HG03135 (cell line): ENCODE results near the gene ERC1.

Source experiments
- ATAC-seq: cut with Tn5 transposase; IDR thresholded peaks from one replicate; pipeline ENCODE4 v1.9.1; 2021; ENCODE audit warnings: mild to moderate bottlenecking, moderate library complexity; ENCODE audit not compliant: unreplicated experiment

ERC1 gene

DNA sequence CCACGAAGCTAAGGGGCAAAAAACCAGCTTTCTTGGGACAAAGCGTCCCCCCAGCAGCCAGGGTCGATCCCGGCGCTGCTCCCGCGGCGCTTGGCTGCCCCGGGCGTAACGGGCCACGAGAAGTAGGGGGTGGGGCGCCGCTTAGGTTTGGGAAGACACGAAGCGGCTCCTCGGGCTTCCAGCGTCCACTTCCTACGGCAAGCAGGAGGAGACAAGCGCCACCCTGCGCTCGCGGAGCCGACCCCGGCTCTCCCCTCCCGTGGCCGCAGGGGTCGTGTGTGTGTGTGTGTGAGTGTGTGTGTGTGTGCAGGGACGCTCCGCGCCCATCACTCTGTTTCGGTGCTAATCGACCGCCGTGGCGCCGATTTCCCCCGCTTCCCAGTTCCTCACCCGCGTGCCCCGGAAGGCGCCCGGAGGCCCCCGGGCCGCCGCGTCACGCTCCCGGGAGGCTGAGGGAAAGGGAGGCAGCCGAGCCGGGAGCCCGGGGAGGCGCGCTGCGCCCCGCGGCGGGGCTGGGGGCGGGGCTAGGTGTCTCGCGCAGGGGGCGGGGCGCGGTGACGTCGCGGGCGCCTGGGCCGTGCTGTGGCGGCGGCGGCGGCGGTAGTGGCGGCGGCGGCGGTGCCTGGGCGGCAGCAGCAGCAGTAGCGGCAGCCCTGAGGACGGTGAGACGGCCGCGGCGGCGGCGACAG is at the start of gene ERC1:
ERC1 (plus strand) TSS at position 563 of the 689 bp plus-strand sequence. CDS start 36,681 bp downstream, outside the sequence.
- peak; percentile 79 for ATAC-seq

DNA sequence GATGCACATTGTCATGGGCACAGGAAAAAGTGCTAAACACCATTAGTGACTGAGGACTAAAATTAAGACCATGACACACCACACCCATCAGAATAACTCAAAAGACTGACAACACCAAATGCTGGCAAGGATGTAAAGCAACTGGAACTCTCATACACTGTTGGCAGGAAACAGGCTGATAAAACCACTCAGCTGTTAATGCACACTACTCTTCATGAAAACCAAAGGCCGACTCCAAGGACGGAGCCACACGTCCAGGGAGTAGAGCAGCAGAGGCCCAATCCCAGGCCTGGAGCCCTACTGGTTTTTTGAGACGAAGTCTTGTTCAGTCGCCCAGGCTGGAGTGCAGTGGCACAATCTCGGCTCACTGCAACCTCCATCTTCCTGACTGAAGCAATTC is 48.0 kb upstream of the ERC1 start:
- no peak for ATAC-seq

DNA sequence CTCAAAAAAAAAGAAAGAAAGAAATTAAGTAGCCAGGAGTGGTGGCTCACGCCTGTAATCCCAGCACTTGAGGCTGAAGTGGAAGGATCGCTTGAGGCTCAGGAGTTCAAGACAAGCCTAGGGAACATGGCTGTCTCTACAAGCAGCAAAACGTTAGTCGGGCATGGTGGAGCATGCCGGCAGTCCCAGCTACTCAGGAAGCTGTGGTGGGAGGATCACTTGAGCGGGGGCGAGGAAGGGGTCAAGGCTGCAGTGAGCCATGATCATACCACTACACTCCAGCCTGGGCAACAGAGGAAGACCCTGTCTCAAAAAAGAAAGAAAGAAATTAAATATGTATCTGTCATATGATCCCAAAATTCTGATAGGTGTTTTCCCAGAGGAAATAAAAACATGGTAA is 46.8 kb upstream of the ERC1 start:
- ATAC-seq = no peak

DNA sequence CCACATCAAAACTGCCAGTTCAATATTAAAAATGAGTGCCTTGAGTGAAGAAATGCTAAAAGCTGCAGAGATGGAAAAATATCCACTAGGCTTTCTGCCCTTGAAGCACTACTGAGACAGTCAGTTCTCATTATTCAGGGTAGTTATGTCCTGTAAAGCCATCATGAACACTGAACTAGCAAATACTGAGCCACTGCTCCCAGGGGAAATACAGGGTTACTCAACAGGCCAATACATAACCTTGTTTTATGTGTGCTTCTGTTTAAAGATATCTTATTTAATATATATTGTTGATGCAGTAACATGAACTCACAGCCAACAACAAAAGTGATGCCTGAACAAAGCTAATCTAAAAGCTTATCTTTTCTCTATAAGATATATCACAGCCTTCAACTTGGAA is 44.8 kb upstream of the ERC1 start:
- ATAC-seq = no peak

DNA sequence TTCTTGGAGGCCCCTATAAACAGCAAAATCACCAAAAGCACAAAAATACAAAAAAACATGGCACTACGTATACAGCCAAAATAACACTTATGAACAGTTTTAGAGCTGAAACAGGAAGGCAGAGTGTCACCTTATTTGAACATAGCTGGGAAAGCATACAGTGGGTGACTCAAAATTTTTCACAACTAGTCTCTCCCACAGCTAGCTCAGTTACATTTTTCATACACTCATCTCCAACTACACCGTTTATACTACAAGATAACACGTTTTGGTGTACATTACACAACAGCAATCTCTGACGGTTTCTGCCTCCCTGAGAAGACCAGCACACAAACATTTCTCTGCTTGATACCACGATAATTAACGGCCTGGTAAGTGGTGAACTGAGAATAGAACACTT is 44.4 kb upstream of the ERC1 start:
- no peak for ATAC-seq

DNA sequence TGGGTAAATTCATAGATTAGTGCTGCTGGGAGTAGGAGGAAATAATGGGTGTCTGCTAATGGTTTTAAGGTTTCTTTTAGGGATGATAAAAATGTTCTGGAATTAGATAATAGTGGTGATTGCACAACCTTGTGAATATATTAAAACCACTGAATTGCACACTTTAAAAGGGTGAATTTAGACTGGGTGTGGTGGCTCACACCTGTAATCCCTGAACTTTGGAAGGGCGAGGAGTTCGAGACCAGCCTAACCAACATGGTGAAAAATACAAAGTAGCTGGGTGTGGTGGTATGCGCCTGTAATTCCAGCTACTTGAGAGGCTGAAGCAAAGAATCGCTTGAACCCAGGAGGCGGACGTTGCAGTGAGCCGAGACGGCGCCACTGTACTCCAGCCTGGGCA is 42.8 kb upstream of the ERC1 start:
- no peak for ATAC-seq

DNA sequence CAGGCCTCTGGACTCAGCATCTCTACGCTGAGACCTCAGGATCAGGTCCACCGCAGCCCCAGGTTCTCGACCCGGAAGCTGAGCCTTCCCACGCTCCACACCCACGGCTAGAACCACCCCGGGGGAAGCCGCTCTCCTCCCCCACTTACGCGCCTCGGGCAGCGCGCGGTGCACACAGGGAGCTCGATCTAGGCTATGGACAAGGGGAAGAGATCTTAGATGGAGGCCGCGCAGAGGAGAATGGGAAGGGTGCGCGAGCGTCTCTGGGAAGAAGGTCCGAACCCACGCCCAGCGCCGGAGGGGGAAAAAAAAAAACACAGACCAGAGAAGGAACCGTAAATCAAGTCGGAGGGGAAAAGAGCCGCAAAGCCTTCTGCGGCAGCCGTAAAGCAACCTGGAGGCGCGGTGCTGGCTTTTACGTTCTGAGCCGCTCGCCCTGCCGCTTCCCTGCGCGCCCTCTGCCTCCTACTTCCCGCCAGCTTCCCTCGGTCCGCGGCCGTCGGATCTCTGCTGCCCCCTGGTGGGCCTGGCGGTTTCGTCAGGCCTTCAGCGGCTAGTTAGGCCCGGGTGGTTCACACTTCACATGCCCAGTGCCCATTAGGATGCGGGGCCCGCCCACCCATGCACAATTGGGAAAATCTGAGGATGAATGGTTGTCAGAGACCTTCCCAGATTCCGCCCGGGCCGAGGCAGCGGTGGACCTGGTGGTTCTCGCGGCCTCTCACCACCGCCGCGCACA is 41.4 kb upstream of the ERC1 start, which contains the start of gene RAD52:
RAD52 (minus strand) TSS at position 242 of the 739 bp plus-strand sequence. CDS start 16,636 bp downstream, outside the sequence.
- ATAC-seq = peak; percentile 72

DNA sequence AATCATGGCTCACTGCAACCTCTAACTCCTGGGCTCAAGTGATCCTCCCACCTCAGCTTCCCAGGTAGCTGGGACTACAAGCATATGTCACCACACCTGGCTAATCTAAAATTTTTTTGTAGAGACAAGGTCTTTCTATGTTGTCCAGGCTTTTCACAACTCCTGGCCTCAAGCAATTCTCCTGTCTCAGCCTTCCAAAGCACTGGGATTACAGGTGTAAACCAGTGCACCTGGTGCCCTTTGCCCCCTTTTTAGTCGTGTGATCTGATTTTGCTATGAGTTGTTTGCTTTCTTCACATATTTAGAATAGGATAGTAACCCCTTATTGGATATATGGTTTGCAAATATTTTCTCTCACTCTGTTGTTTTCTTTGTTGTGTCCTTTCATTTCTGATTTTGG is 39.8 kb upstream of the ERC1 start:
- no peak for ATAC-seq

DNA sequence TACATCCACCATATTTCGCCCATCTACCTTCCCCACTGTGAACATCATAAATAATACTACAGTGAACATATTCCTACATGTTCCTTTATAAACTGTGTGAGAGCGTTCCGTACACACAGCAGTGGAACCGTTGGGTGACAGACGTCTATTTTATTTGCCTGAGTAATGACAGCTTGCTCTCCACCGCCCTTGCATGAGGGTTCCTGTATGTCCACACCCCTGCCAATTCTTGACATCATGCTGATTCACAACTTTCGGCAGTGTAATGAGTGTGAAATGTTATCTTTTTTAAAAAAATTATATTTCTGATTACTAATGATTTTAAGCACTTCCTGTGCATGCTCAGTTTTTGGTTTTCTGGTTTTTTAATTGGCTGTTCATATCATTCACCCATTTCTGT is 37.2 kb upstream of the ERC1 start:
- no peak for ATAC-seq

DNA sequence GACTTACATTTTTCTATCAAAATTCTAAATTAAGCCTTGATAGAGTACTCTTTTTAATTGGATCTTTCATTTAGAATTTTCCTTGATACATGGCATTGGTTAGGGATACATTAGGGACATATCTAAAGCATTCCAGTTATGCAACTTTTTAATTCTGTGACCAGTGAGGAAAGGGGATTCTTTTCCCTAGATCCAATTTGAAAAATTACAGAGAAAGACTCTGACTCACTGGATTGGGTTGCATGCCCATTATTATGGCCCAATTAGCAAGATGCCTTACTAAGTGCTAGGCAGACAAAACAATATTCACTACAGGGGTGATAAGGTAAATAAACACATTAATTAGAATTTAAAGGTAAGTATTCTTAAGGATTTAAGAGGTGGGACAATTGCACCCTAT is 36.3 kb upstream of the ERC1 start:
- ATAC-seq = no peak

DNA sequence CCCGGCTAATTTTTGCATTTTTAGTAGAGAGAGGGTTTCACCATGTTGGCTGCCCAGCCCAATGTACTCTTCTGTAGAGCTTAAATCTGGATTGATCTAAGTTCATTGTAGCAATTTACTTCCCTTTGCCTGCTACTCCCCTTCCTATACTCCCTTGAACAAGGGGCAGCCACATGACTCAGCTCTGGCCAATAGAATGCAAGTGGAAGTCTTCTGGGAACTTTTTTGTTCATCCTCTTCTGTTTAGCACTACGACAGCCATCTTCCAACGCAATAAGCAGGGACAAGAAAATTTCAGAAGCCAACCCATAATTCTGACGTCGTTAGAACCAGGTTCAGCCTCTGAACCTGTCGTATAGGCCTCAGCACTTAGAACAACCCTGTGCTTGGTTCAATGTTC is 35.1 kb upstream of the ERC1 start:
- no peak for ATAC-seq

DNA sequence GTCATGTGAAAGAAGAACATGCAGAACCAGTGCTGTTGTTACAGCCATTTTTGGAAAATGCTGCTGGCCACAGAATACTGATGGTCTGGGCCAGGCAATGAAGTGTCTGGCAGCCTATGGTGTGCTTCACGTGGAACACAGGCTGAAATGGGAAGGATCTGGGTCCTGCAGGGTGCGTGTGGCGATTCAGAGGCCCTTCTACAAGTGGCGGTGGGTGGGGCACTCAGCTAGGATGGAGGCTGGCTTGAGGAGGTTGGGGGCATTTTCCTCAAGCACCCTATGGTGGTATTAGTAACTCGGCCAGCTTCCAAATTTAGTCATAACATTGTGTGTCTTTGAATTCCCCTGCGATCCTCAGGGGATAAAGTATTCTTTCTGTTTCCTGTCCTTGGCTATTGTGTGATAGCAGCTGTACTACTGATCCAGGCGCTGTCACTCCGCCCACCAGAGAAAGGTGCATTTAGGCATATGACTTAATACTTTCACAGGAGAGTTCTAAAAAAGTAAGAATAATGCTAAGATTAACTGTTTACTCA is 32.4 kb upstream of the ERC1 start:
- ATAC-seq = peak; percentile 65

DNA sequence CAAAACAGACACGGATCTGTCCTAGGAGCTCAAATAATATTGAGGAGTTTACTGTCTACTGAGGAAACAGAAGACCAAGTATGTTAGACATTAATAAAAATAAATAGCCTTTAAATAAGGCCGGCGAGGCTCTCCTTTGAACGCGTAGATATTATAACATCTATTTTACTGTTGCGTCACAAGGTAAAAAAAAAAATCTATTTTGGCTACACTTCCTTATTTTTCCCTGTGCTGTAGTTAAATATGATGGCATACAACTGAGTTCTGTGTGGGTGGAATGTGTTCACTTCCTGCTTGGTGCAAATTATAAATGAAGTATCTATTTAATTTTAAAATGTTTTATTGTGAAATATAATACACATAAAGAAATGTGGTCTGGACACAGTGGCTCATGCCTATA is 24.3 kb upstream of the ERC1 start:
- no peak for ATAC-seq

DNA sequence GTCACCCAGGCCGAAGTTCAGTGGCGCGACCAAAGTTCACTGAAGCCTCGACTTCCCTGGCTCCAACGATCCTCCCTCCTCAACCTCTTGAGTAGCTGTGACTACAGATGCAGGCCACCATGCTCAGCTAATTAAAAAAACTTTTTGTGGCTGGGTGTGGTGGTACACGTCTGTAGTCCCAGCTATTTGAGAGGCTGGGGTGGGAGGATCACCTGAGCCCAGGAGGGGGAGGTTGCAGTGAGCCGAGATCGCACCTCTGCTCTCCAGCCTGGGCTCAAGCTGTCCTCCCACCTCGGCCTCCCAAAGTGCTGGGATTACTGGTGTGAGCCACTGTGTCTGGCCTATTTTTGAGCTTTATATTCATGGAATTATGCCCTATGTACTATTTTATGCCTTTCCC is 23.4 kb upstream of the ERC1 start:
- no peak for ATAC-seq

DNA sequence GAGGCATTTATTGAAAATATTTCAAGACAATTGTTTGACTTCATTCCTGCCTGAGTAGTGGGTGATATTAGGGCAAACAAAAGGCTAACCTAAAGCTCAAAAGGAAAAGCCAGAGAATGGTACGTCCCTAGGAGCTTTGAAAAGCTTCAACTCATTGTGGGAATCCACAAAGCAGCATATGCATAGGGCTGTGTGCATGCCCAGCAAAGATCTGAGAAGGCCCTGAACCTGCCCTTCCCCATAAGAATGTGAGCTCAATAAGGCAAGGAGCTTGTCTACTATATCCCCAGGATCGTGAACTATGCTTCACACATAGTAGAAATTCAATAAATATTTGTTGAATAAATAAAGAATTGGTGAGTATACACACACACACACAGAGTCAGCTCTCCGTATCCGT is 22.5 kb upstream of the ERC1 start:
- no peak for ATAC-seq

DNA sequence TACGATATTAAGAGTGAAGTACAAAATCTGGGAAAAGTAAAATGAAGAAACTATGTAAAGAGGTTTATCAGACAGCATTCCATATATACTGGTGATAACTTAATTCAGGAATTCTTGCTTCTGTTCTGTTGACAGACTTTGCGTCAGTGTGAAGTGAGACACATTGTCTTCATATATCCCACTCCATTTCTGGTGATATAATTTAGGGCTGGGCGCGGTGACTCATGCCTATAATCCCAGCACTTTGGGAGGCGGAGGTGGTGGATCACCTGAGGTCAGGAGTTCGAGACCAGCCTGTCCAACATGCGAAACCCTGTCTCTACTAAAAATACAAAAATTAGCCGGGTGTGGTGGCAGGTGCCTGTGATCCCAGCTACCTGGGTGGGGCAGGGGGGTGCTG is 21.2 kb upstream of the ERC1 start:
- ATAC-seq = no peak

DNA sequence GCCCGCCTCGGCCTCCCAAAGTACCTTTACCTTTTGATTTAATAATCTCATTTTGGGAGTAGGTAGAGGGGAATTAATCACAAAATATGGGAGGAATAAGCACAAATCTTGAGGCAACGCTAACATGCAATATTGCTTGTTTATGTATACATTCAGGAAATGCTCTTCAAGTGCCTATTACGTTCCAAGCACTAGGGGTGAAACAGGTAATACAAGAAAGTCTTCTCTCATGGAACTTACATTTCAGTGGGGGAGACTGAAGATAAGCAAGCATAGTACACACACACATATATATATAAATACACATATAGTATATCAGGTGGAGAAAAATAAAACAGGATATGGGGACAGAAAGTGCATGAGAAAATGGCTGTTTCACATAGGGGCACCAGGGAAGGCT is 19.0 kb upstream of the ERC1 start:
- ATAC-seq = no peak

DNA sequence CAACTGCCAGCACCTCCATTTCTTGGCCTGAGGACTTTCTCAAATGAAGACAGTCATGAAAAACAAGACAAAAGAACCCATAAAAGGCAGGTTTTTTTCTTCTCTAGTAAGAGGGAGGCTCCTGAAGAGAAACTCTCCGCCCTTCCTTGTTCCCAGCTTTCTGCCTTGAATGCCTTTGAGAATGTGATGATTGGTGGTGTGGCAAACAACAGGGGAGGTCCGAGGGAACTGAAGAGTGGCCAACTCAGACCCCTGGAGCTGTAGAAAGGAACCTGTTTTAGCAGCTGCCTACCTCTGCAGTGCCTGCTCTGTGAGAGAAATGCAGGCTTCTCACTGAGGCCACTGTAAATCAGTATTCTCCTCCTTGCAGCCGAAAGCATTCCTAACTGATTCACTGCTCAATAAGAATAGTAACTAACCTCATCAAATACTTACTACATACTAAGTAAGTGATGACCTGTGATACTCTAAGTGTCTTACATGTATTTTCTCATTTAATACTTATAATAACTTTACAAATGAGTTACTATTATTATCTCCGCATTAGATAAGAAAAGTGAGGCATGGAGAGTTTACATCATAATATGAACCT is 16.7 kb upstream of the ERC1 start:
- no peak for ATAC-seq

DNA sequence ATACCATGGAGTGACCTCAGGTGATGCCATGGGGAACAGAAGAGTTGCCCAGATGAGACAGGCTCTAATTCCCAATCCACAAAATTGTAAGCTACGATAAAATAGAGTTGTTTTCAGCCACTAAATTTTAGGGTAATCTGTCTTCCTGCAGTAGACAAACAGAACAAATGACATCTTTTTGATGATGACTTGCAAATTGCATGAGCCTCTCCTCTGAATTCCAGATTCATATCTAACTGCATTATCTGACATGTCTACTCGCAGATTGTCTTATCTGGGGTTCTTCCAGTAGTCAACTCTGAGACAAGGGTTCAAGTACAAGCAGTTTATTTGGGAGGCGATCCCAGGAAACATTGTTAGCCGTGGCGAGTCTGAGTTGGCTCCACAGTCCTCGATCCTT is 14.4 kb upstream of the ERC1 start:
- ATAC-seq = no peak

DNA sequence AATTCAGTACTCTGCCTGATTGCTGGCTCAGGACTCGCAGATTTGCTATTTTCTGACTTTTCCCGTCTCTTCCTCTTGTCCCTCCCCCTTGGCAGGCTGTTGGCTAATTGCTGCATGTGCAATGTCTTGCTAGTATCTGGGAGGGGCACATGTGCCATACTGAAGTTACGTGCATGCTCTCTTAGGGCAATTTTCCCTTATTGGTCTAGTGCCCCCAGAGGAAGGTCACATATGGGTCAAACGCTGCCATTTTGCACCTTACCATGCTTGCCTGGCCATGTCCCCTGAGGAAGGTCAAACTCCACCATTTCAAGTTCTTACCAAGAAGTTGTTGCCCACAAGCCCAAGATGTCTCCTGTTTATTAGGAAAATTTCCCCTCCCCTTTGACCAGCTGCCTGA is 13.9 kb upstream of the ERC1 start:
- ATAC-seq = no peak

DNA sequence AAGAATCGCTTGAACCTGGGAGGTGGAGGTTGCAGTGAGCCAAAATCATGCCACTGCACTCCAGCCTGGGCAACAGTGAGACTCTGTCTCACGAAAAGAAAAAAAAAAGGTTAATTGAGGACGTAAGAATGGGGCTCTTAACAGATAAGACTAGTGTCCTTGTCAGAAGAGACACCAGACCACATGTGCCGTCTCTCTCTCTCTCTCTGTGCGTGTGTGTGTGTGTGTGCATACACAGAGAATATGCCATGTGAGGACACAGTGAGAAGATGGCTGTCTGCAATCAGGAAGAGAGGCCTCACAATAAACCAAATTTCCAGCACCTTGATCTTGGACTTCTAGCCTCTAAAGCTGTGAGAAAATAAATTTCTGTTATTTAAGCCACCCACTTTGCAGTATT is 11.7 kb upstream of the ERC1 start:
- ATAC-seq = no peak
